ENCODE data around the gene TOPBP1.

Gene TOPBP1

GRCh38 chr3:133570139-133570936 lies 91.4 kb downstream of the TOPBP1 start:
- TF ChIP-seq POLR2AphosphoS5 (IDR thresholded peaks at IDR 0.05; ENCODE audit: low read depth, low read length) (no peak), SIN3A (IDR thresholded peaks at IDR 0.05; ENCODE audit: borderline replicate concordance, insufficient read depth, low read length) (no peak), FOXP2 (optimal IDR thresholded peaks at IDR 0.05; ENCODE audit: borderline replicate concordance, extremely low read depth, extremely low read length, insufficient read depth) (no peak), TAF1 (IDR thresholded peaks at IDR 0.05; ENCODE audit: borderline replicate concordance, insufficient read depth, low read length) (no peak)
- TF ChIP-seq, protein P1, sequence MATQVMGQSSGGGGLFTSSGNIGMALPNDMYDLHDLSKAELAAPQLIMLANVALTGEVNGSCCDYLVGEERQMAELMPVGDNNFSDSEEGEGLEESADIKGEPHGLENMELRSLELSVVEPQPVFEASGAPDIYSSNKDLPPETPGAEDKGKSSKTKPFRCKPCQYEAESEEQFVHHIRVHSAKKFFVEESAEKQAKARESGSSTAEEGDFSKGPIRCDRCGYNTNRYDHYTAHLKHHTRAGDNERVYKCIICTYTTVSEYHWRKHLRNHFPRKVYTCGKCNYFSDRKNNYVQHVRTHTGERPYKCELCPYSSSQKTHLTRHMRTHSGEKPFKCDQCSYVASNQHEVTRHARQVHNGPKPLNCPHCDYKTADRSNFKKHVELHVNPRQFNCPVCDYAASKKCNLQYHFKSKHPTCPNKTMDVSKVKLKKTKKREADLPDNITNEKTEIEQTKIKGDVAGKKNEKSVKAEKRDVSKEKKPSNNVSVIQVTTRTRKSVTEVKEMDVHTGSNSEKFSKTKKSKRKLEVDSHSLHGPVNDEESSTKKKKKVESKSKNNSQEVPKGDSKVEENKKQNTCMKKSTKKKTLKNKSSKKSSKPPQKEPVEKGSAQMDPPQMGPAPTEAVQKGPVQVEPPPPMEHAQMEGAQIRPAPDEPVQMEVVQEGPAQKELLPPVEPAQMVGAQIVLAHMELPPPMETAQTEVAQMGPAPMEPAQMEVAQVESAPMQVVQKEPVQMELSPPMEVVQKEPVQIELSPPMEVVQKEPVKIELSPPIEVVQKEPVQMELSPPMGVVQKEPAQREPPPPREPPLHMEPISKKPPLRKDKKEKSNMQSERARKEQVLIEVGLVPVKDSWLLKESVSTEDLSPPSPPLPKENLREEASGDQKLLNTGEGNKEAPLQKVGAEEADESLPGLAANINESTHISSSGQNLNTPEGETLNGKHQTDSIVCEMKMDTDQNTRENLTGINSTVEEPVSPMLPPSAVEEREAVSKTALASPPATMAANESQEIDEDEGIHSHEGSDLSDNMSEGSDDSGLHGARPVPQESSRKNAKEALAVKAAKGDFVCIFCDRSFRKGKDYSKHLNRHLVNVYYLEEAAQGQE (IDR thresholded peaks at IDR 0.05; ENCODE audit: insufficient read depth in 1 of 2, low read depth in 2 of 2, low read length in 2 of 2): no peak

DNA sequence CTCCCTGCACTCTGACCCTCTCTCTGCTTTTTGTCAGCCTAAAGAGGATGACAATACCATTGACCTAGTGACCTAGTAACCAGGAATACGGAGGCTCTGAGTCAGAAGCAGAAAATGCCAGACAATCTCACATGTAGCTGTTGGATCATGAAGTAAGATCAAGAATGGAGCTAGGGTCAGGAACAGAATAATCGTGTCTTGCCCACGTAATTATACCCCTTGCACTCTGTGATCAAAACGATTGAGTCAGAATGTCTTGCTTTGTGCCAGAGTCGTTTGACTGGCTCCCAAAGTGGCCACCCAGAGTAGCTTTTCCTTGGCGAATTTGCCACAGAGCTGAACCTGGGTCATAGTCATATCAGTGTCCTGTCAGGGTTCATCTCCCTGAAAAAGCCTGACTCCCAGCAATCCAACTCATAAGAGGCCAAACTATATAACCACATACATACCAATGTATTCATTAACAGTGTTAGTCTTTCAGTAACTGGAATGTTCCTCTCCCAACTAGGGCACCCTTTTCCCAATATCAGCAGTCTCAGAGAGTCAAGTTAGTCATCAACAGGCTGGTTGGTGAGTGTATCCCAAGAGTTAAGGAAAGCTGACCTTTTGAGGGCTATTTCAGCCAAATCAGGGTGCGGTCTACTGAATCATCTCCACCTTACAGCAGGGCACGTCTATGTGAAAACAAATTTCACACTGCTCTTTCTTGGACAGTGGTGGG lies 93.3 kb downstream of the TOPBP1 start:
- TF ChIP-seq SIN3A (IDR thresholded peaks at IDR 0.05; ENCODE audit: borderline replicate concordance, insufficient read depth, low read length) (no peak), FOXP2 (optimal IDR thresholded peaks at IDR 0.05; ENCODE audit: borderline replicate concordance, extremely low read depth, extremely low read length, insufficient read depth) (no peak), TAF1 (IDR thresholded peaks at IDR 0.05; ENCODE audit: borderline replicate concordance, insufficient read depth, low read length) (no peak), POLR2AphosphoS5 (IDR thresholded peaks at IDR 0.05; ENCODE audit: low read depth, low read length) (no peak)
- TF ChIP-seq, protein P1 (IDR thresholded peaks at IDR 0.05; ENCODE audit: insufficient read depth in 1 of 2, low read depth in 2 of 2, low read length in 2 of 2): no peak

DNA sequence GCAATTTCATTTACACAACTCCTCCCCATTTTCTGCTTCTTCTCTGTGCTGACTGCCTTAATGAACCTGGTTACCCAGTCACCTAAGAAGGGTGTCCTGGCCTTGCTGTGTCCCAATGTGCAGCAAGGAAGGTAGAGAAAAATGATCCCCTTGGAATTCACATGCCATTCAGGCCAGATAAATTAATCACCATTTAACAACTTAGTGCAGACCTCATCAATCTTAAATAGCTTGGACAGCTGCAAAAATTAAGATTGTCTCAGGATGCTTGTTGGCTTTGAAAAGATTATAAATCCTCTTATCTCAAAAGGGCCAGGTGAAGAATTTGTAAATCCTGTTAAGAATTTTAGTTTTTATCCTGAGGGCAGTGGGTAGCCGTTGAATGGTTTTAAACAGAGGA lies 97.9 kb downstream of the TOPBP1 start:
- TF ChIP-seq SIN3A (IDR thresholded peaks at IDR 0.05; ENCODE audit: borderline replicate concordance, insufficient read depth, low read length) (no peak), FOXP2 (optimal IDR thresholded peaks at IDR 0.05; ENCODE audit: borderline replicate concordance, extremely low read depth, extremely low read length, insufficient read depth) (no peak), TAF1 (IDR thresholded peaks at IDR 0.05; ENCODE audit: borderline replicate concordance, insufficient read depth, low read length) (no peak), POLR2AphosphoS5 (IDR thresholded peaks at IDR 0.05; ENCODE audit: low read depth, low read length) (no peak)
- TF ChIP-seq, protein P1 (IDR thresholded peaks at IDR 0.05; ENCODE audit: insufficient read depth in 1 of 2, low read depth in 2 of 2, low read length in 2 of 2): no peak

DNA sequence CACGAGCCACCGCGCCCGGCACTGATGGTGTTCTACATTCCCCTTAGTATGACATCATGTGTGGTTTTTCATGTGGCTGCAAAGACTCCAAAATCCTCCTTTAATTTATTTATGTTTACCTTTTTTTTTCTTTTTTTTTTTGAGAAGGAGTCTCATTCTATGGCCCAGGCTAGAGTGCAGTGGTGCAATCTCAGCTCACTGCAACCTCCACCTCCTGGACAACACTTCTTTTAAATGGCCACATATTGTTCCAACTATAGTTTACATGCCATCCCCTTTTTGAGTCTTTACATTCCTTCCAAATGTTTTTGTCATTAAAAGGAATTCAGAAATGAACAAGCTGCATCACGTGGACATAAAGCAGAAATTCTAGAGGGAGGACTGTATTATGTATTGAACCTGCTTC lies 98.6 kb downstream of the TOPBP1 start:
- no peak for TF ChIP-seq TAF1 (IDR thresholded peaks at IDR 0.05; ENCODE audit: borderline replicate concordance, insufficient read depth, low read length)
- TF ChIP-seq, protein P1 (IDR thresholded peaks at IDR 0.05; ENCODE audit: insufficient read depth in 1 of 2, low read depth in 2 of 2, low read length in 2 of 2): no peak
- TF ChIP-seq POLR2AphosphoS5 (IDR thresholded peaks at IDR 0.05; ENCODE audit: low read depth, low read length): no peak
- no peak for TF ChIP-seq FOXP2 (optimal IDR thresholded peaks at IDR 0.05; ENCODE audit: borderline replicate concordance, extremely low read depth, extremely low read length, insufficient read depth)
- no peak for TF ChIP-seq SIN3A (IDR thresholded peaks at IDR 0.05; ENCODE audit: borderline replicate concordance, insufficient read depth, low read length)
